ENCODE measurements around the gene AHR. TPM values are rescaled to one million over a fixed set of nuclear protein-coding genes. Genes with fewer than 3 reads are reported as not detected.

AHR gene
- total RNA-seq, 1 donor from 2014 or later: 1.7 TPM

DNA sequence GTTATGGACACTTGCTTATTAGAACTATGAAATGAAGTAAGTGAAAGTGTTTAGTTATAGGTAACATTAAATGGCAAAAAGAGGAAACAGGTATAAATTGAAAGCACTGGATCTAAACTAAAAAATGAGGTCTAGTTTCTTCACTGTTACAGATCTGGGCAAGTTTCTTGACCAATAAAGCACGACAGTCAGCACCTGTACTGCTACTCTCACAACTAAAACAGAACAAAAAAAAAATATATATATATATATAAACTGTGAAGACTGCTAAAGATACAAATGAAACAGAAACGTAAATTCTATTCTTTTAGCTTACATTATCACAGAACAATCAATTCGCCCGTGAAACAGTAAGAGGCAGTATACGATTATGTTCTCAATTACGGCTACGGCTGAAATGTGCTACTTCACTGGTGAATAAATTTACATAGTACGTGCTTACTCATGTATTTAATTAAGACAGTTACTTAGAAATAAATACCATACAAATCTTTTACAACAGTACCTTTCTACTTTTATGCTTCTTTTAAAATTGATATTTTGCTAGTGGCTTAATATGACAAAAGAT lies 4.2 kb downstream of the AHR start:
- Mint-ChIP-seq H3K4me3 (ENCODE audit: unreplicated experiment) (no peak overlapping the region), H3K9me3 (ENCODE audit: unreplicated experiment) (peaks cover 2% of the 10 kb centered on the region), H3K27ac (ENCODE audit: unreplicated experiment) (no peak overlapping the region), H3K36me3 (ENCODE audit: unreplicated experiment) (no peaks in the 10 kb centered on the region), H3K4me1 (ENCODE audit: low read depth, unreplicated experiment) (peaks cover 4% of the 10 kb centered on the region), H3K27me3 (ENCODE audit: unreplicated experiment) (peaks cover 9% of the 10 kb centered on the region)
- DNase-seq: no peak
- TF ChIP-seq, protein P1, sequence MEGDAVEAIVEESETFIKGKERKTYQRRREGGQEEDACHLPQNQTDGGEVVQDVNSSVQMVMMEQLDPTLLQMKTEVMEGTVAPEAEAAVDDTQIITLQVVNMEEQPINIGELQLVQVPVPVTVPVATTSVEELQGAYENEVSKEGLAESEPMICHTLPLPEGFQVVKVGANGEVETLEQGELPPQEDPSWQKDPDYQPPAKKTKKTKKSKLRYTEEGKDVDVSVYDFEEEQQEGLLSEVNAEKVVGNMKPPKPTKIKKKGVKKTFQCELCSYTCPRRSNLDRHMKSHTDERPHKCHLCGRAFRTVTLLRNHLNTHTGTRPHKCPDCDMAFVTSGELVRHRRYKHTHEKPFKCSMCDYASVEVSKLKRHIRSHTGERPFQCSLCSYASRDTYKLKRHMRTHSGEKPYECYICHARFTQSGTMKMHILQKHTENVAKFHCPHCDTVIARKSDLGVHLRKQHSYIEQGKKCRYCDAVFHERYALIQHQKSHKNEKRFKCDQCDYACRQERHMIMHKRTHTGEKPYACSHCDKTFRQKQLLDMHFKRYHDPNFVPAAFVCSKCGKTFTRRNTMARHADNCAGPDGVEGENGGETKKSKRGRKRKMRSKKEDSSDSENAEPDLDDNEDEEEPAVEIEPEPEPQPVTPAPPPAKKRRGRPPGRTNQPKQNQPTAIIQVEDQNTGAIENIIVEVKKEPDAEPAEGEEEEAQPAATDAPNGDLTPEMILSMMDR (IDR thresholded peaks at IDR 0.05; ENCODE audit: partially characterized antibody, unreplicated experiment): no peak

DNA sequence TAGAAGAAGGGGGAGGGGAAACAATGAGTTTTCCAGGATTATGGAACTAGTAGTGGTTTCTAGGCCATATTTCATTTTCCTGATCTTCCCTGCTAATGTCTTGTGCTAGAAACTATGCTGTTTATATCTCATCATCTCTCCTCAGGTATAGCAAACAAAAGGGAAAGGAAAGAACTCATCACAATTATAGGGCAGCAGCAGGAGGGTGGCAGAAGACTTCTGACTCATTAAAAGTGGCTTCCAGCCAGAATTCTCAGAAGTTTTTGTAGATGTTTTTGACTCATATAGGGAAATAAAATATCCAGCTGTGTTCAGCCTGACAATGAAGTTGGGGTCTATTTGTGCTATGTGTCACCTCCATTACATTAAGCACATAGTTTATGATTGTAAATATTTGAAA lies 6.5 kb downstream of the AHR start:
- Mint-ChIP-seq H3K27me3 (ENCODE audit: unreplicated experiment) (peaks cover 3% of the 10 kb centered on the region), H3K36me3 (ENCODE audit: unreplicated experiment) (no peaks in the 10 kb centered on the region), H3K4me1 (ENCODE audit: low read depth, unreplicated experiment) (no peaks in the 10 kb centered on the region), H3K9me3 (ENCODE audit: unreplicated experiment) (peaks cover 1% of the 10 kb centered on the region), H3K27ac (ENCODE audit: unreplicated experiment) (no peak overlapping the region), H3K4me3 (ENCODE audit: unreplicated experiment) (no peak overlapping the region)
- no peak for DNase-seq
- TF ChIP-seq, protein P1 (IDR thresholded peaks at IDR 0.05; ENCODE audit: partially characterized antibody, unreplicated experiment): no peak

DNA sequence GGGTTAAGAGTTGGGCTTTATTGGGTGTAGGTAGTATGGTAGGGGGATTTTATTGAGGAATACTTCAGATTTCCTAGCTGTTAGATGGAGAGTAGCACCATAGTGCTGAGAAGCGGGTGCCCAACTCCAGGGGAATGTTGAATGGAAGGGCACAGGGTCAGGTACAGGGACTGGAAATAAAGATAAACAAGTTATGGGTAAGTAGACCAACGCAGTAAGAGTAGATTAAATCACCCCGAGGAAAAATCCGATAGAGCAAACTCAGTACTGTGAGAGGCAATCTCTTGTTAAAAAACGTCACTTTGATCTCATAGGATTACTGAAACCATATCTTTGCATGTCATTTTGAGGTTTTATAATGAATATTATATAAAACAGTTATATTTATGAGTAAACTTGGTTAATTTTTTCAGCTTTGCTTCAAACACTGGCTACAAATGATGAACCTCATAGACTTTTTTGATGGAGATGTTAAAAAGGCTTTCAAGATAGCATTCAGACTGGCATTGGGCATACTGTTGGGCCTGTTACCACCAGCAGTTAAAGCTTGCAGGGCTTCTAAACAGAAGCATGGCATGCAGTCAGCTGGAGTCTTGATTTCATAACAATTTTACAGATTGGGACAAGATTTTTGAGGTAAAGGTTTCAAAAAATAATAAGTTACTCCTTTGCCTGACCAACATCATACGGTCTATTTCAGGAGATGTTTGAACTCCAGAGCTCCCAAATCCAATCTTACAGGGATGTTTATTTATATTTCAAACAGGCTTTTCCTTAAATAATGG lies 7.1 kb downstream of the AHR start:
- Mint-ChIP-seq H3K27ac (ENCODE audit: unreplicated experiment) (no peak overlapping the region), H3K4me1 (ENCODE audit: low read depth, unreplicated experiment) (no peaks in the 10 kb centered on the region), H3K4me3 (ENCODE audit: unreplicated experiment) (no peak overlapping the region), H3K9me3 (ENCODE audit: unreplicated experiment) (peaks cover 1% of the 10 kb centered on the region), H3K27me3 (ENCODE audit: unreplicated experiment) (no peaks in the 10 kb centered on the region), H3K36me3 (ENCODE audit: unreplicated experiment) (no peaks in the 10 kb centered on the region)
- DNase-seq: no peak
- TF ChIP-seq, protein P1 (IDR thresholded peaks at IDR 0.05; ENCODE audit: partially characterized antibody, unreplicated experiment): no peak

DNA sequence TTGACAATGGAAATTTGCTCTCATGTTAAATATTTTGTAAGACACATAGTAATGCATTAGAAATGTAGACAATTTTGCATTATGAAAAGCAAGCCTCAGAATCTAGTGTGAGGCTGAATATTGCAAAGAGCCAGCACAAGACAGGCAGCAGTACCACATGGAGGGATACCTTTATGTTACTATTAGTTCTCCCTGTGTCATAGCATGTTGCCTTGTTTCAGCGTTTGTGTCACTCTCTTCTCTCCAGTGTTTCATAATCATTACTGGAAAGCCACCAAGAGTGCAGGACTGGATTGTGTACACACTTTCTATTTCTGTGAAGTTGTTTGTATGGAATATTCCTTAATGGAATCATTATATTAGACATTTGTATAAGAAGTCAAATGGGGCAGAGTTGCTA lies 8.5 kb downstream of the AHR start:
- peaks cover 1% of the 10 kb centered on the region for H3K9me3 Mint-ChIP-seq (ENCODE audit: unreplicated experiment)

More for the DNA sequence above, 8.5 kb downstream of the AHR start:
- Mint-ChIP-seq H3K27me3 (ENCODE audit: unreplicated experiment) (no peaks in the 10 kb centered on the region), H3K4me3 (ENCODE audit: unreplicated experiment) (no peak overlapping the region), H3K27ac (ENCODE audit: unreplicated experiment) (no peak overlapping the region), H3K4me1 (ENCODE audit: low read depth, unreplicated experiment) (no peaks in the 10 kb centered on the region), H3K36me3 (ENCODE audit: unreplicated experiment) (no peaks in the 10 kb centered on the region)
- TF ChIP-seq, protein P1 (IDR thresholded peaks at IDR 0.05; ENCODE audit: partially characterized antibody, unreplicated experiment): no peak
- DNase-seq: no peak
